Measurements from ENCODE around the gene SLC16A10.
A peak's percentile ranks its signal among the peaks of the same experiment; 100 is the strongest.
"Not testable (repeated sequence)": the region's sequence is repeated elsewhere in the genome, so short reads cannot be mapped to it uniquely, and the experiment has no call there.

Gene SLC16A10

GRCh38 chr6:111219785-111220184, 132.5 kb downstream of the SLC16A10 start:
- no peak for DNase-seq (ENCODE audit: low read depth)

DNA sequence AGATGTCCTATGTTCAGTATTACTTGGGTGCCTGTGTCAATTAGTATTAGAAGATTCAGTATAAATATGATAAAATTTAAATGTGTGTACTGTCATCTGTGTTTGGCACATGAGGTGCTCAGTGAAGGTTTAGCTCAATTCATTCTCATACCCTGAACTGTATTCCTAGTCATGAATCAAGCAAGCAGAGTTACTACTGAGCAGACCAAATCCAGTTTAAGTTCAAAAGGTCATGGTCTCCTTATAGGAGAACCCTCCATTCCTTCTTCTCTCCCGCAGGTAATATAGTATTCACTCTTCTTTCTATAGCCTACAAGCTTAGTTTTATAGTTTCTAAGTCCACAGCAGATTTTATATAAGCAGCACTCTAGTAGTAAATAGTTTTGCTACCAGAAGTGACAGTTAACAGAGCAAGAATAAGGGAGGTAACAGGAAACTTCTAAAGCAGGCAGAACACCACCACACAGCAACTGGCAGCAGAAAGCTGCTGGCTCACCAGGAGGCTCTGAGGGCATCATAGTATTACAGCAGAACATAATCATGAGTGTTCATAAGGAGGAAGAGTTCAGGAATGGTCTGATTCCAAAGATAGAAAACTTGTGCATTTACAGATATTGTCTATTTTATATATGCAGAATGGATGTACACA, 133.2 kb downstream of the SLC16A10 start:
- DNase-seq (ENCODE audit: low read depth): no peak

- no peak for DNase-seq (ENCODE audit: low read depth)
Observed at GRCh38 chr6:111221804-111222203, 134.5 kb downstream of the SLC16A10 start.

DNA sequence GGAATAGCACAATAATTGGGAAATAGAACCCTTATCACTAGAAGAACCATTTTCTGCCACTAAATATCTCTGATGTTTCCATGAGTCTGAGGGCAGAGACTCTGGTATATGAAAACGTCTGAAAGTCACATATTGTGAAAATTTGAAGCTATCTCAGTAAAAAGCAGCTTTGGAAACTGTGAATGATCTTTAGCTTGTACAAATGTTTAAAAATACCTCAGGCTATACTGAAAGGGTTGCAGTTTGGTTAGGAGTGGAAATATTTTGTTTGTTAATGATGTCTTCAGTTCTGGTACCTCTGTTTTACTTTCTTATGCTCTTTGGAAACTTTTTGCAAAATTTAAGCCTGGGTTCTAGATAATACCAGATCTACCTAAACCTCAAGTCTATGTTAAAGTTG, 135.0 kb downstream of the SLC16A10 start:
- no peak for DNase-seq (ENCODE audit: low read depth)

DNA sequence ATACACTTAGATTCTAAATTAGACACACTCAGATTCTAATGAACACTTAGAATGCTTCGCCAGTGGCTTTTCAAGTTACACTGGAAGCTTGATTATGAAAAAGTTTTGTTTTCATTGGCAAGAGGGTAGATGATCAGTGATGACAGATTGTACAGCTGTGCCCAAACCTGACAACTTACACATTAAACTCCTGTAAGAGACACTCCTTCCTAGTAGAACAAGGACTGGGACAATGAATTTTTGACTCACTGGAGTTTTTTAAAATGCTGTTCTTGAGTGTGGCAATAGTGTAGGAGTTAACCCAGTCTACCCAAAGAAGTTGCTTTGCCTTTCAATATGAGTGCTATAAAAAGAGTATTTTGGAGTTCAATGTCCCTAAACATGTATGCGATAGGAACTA, 140.8 kb downstream of the SLC16A10 start:
- no peak for DNase-seq (ENCODE audit: low read depth)

DNA sequence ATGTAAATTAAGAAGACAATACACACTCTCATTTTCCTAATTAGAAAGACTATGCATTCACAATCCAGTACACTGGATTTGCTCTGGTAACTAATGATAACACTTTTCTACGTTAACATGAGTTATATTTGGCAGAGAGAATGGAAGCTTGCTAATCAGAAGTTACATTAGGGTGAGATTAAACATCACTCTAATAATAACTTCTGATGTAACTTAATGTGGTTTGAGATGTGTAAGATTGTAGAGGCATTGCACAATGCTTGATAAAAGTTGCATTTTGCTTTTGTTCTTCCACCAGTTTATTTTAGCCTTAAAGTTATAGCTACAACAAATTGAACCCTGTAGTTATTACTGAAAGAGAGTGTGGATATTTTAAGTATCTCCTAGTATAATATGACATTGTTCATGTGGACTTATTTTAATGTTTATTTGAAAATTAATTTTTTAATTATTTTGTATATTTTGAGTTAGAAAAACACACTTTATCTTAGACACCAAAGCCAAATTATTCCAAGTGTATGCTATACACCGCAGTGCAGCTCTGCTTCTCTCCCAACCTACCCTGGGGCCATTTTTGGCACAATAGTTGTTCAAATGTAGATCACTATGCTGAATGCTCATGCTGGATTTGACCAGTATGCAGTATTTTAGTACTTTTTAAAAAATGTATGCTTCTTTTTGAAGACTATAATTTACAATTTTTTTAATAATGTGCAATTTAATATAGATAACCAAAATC, 143.2 kb downstream of the SLC16A10 start:
- no peak for DNase-seq (ENCODE audit: low read depth)

GRCh38 chr6:111231090-111231459, 143.8 kb downstream of the SLC16A10 start:
- no peak for DNase-seq (ENCODE audit: low read depth)

DNA sequence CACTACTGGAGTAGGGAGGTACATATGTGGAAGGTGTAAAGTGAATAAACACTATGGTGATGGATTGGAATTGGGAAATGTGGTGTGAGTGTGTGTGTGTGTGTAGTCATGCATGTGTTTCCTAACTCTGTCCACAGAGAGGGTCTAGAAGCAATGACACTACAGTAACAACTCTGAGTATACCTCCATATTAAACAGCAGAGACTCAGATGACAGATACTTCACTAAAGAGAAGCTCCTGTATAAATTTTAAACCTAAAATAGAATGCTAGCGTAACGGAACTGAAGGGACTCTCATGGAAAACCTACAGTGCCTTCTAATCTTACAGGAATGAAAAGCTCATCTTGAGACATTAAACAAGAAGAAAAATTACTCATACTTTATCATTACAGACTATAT, 150.5 kb downstream of the SLC16A10 start:
- no peak for DNase-seq (ENCODE audit: low read depth)

DNA sequence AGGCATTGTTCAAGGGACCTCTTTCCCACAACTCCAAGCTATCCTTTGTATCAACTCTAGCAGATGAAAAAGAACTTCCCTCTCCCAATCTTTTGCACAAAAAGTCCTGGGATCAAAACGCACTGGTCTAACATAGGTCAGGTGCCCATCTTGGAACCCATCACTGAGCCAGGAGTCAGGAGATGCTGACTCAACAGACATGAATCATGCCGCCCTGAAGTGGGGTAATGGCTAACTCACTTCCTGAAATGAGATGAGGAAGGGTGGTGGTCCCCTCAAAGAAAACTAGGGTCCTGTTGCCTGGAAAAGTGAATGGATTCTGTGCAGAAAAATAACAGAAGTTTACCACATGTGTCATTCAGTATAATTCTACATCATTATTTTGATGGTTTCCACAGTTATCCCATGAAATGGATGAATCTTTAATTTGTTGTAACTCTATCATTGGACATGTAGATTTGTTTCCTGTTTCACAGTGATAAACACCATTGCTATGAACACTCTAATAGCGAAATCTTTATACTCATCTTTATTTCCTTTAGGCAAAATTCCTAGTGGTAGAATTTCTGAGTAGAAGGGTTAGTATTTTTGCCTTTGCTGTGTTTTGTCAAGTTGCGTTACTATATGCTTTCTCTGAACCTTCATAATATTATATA, 151.3 kb downstream of the SLC16A10 start:
- no peak for DNase-seq (ENCODE audit: low read depth)

GRCh38 chr6:111239461-111239860, 152.2 kb downstream of the SLC16A10 start:
- no peak for DNase-seq (ENCODE audit: low read depth)

DNA sequence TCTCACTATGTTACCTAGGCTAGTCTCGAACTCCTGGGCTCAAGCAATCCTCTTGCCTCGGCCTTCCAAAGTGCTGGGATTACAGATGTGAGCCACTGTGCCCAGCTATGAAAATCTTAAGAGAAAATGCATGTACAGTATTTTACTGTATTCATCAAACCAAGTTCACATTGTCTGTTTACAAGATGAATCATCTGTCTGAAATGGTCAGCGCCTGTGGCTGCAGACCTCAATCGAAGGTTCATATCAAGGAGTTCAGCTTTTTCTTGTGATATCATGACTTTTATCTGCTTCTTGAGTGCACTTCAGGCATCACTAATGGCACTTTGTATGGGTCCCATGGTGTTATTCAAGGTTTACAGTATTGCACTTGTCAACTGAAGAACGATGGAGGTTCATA, 155.1 kb downstream of the SLC16A10 start:
- no peak for DNase-seq (ENCODE audit: low read depth)

DNA sequence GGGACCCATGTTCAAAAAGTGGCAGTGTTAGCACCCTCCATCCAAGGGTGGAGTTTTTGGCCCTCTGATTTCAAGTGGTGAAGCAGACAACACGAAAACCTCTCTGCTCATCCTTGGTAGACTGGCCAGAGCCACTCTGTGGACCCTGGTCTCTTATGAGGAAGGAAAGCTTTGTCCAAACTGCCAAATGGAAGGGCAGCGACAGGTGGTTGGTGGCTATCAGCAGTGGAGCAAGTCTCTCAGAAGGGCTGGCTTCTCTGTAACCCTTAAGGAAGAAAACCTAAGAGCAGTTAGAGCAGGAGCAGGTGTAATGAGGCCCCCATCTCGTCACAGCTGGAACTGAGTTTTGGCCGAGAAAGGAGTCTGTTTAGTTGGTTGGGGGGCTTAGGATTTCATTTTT, 155.8 kb downstream of the SLC16A10 start:
- DNase-seq (ENCODE audit: low read depth): no peak

DNA sequence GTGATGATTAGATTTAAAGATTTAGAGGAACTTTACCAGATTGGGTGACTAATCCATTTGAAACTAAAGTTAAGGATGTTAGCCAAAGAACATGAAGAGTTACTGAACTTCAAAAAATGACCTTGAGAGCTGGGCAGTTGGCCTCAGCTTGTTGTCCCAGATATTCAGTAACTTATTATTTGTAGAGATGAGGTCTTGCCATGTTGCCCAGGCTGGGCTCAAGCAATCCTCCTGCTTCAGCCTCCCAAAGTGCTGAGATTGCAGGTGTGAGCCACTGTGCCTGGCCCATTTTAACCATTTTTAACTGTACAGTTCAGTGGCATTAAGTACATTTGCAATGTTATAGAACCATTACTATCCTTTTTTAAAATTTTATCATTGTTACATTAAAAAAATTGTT, 161.5 kb downstream of the SLC16A10 start:
- DNase-seq (ENCODE audit: low read depth): no peak

- DNase-seq (ENCODE audit: low read depth): no peak
Observed at GRCh38 chr6:111250791-111251354, 163.6 kb downstream of the SLC16A10 start.

DNA sequence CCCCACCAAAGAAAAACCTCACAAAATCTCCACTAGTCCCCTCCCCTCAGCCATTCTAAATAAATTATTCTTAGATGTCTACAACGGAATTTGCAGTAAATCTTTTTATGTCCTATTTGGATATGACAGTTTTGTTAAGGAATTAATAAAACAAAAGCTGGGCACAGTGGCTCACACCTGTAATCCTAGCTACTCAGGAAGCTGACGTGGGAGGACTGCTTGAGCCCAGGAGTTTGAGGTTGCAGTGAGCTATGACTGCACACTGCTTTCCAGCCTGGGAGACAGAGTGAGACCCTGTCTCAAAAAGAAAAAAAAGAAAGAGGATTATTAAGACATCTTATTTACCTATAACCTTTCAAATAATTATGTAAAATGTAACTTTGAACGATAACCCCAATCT, 165.4 kb downstream of the SLC16A10 start:
- DNase-seq (ENCODE audit: low read depth): no peak

DNA sequence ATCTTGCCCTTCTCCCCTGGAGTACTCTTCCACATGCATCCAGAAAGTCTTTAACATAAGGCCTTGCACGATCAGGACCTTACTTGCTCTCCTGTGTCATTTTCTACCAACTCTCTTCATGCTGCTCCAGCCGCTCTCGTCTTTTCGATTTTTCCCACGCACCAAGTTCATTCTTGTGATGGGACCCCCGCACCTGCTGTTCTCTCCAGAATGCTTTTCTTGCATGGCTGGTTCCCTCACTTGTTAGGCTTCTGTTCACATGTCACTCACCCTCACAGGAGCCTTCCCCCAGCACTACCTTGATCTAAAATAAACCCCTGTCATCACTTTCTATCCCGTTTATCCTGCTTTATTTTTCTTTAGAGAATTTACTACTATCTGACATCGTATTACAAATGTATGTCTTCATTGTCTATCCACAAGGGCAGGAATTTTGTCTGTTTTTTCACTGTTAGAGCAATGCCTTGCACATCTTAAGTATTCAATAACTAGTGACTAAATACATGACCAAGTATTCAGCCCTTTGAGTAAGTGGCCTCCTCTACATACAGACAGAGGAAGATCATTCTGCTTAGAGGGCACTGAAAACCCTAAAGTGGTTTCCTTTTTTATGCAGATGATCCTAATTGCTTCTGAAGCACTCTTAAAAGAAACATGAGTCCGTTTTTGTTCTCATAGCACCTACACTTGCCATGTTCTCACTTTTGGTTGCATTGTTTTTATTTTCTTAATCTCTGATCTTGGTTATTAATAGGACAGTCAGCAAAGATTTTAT, 166.9 kb downstream of the SLC16A10 start:
- DNase-seq (ENCODE audit: low read depth): no peak

DNA sequence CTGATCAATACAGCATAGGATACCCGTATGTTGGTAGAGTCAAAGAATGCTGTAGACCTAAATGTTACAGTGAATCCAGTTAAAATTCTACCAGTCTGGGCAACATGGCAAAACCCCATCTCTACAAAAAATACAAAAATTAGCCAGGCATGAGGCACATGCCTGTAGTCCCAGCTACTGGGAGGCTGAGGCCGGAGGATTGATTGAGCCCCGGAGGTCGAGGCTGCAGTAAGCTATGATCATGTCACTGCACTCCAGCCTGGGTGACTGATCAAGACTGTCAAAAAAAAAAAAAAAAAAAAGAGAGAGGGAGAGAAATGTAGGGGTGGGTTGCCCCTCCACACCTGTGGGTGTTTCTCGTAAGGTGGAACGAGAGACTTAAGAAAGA, 167.5 kb downstream of the SLC16A10 start:
- no peak for DNase-seq (ENCODE audit: low read depth)

DNA sequence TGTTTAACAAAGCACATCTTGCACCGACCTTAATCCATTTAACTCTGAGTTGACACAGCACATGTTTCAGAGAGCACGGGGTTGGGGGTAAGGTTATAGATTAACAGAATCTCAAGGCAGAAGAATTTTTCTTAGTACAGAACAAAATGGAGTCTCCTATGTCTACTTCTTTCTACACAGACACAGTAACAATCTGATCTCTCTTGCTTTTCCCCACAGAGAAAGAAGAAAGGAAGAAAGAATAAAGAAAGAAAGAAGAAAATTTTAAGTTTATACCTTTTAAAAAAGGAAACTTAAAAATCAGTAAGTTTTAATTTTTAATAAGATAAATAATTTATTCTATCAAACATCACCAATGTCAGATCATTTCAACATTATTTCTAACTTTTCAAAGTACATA, 168.5 kb downstream of the SLC16A10 start:
- not testable (repeated sequence) for DNase-seq (ENCODE audit: low read depth)

DNA sequence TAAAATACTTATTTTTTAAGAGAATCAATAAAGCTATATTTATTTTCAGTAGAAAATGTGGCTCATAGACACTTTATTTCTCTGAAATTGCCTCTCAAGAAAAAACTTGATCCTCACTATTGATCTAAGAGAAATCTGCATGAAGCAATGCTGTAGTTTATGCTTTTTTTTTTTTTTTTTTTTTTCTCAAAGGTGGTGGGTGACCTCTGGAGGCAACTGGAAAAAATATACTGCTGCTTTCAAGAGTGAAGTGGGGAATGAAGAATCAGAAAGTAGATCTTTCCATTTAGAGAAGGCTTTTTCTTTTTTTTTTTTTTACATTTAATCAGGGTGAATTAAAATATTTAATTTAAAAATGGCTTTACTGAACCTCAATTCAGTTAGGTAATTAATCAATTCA, 169.3 kb downstream of the SLC16A10 start:
- no peak for DNase-seq (ENCODE audit: low read depth)

GRCh38 chr6:111258010-111258409, 170.7 kb downstream of the SLC16A10 start:
- no peak for DNase-seq (ENCODE audit: low read depth)

DNA sequence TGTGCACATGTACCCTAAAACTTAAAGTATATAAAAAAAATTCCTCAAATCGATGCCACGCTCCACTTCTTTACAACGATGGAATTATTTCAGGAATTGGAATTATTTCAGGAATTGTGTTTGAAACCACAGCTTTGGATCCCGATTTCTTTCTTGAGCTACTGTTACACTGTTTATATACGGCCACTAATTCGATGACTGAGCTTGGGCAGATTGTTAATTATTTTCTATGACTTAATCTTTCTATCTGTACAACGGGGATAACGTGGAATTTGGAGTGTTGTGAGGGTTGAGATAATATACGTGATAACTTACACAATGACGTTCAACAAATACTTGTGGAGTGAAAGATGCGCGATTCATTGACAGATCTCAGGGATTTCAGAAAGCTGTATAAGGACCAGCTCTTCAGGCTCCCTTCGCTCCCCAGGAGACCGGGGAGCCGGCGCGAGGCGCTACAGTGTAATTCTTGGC, 171.3 kb downstream of the SLC16A10 start:
- DNase-seq (ENCODE audit: low read depth): peak; percentile 64

All from HS-27A (cell line).